ENCODE measurements around the gene ATP2B2. TPM values are rescaled to one million over a fixed set of nuclear protein-coding genes. Genes with fewer than 3 reads are reported as not detected.

Gene ATP2B2
- total RNA-seq, 2 experiments from 2014 or later: 0.06 TPM; not detected in 1

- no peak for DNase-seq (ENCODE audit: low spot score)
- intact Hi-C loops (cut with micrococcal nuclease; ENCODE audit: unreplicated experiment): loop anchor here (5.0 kb wide), 1 partner anchor 108 kb away; no protein-coding TSS in a partner anchor
- TF ChIP-seq CTCF (conservative IDR thresholded peaks at IDR 0.05; ENCODE audit: low read length) (no peak), EZH2phosphoT487 (IDR thresholded peaks at IDR 0.05; ENCODE audit: borderline replicate concordance, low read depth, low read length) (no peak)
- H3K4me2 ChIP-seq (ENCODE audit: low read length): peak overlapping the region; percentile 60
- H3K9me2 ChIP-seq (ENCODE audit: insufficient read depth, low read length): no peaks in the 10 kb centered on the region
- BruUV-seq (replicated peaks): no TSS peak
- peaks cover 90% of the 10 kb centered on the region for H3K4me1 ChIP-seq (ENCODE audit: insufficient read depth, low read length, poor library complexity, severe bottlenecking)
- peak overlapping the region; percentile 11 for H3K4me3 ChIP-seq (ENCODE audit: low read depth, low read length, poor library complexity, severe bottlenecking)
- H4K20me1 ChIP-seq (ENCODE audit: insufficient read depth, low read length): no peaks in the 10 kb centered on the region
- CTCF ChIA-PET (ENCODE audit: unreplicated experiment): no interaction called here
- no peaks in the 10 kb centered on the region for H3K79me2 ChIP-seq (ENCODE audit: insufficient read depth, low read depth, low read length)
- POLR2A ChIA-PET: no interaction called here
- peak overlapping the region; percentile 59 for H3K27ac ChIP-seq (ENCODE audit: low read depth, low read length, poor library complexity, severe bottlenecking)
- H3K36me3 ChIP-seq (ENCODE audit: insufficient read depth, low read length): no peaks in the 10 kb centered on the region
- peak overlapping the region; percentile 79; the same call in 1 of the 2 replicates for H2AFZ ChIP-seq (ENCODE audit: low read length)
- H3K9me3 ChIP-seq (ENCODE audit: low read length): no peaks in the 10 kb centered on the region
Observed at GRCh38 chr3:10354361-10355015, 150.9 kb downstream of the ATP2B2 start.

GRCh38 chr3:10353661-10354360 lies 151.6 kb downstream of the ATP2B2 start:
- Histone ChIP-seq H3K4me2 (ENCODE audit: low read length) (peak overlapping the region; percentile 60), H3K79me2 (ENCODE audit: insufficient read depth, low read depth, low read length) (no peaks in the 10 kb centered on the region), H3K4me3 (ENCODE audit: low read depth, low read length, poor library complexity, severe bottlenecking) (no peak overlapping the region), H3K36me3 (ENCODE audit: insufficient read depth, low read length) (no peaks in the 10 kb centered on the region), H3K4me1 (ENCODE audit: insufficient read depth, low read length, poor library complexity, severe bottlenecking) (peaks cover 83% of the 10 kb centered on the region), H2AFZ (ENCODE audit: low read length) (peak overlapping the region; percentile 79; the same call in 1 of the 2 replicates), H4K20me1 (ENCODE audit: insufficient read depth, low read length) (no peaks in the 10 kb centered on the region), H3K9me3 (ENCODE audit: low read length) (no peaks in the 10 kb centered on the region), H3K9me2 (ENCODE audit: insufficient read depth, low read length) (no peaks in the 10 kb centered on the region), H3K27ac (ENCODE audit: low read depth, low read length, poor library complexity, severe bottlenecking) (peak overlapping the region; percentile 59)
- intact Hi-C loops (cut with micrococcal nuclease; ENCODE audit: unreplicated experiment): loop anchor here (5.0 kb wide), 1 partner anchor 108 kb away; no protein-coding TSS in a partner anchor
- CTCF ChIA-PET (ENCODE audit: unreplicated experiment): no interaction called here
- TF ChIP-seq CTCF (conservative IDR thresholded peaks at IDR 0.05; ENCODE audit: low read length) (no peak), EZH2phosphoT487 (IDR thresholded peaks at IDR 0.05; ENCODE audit: borderline replicate concordance, low read depth, low read length) (no peak)
- BruUV-seq (replicated peaks): no TSS peak
- no peak for DNase-seq (ENCODE audit: low spot score)
- POLR2A ChIA-PET: interaction anchor here (0.6 kb wide), 2 partner anchors 34 to 863 kb away, joined by 3 to 6 read pairs; no protein-coding TSS in a partner anchor
